LNCAP (cell line): Measurements from ENCODE around the gene ZNF580.

Experiments
- CTCF ChIP-seq: fragments of 450-650 bp; IDR thresholded peaks from 2 replicates; pipeline ENCODE4 v1.5.1; 2017; ENCODE audit warnings: mild to moderate bottlenecking

ZNF580 gene

GRCh38 chr19:55598034-55598433, 42.8 kb upstream of the ZNF580 start:
- TF ChIP-seq CTCF, result no peak

- TF ChIP-seq CTCF, result no peak
Measured at GRCh38 chr19:55598719-55599467, 41.9 kb upstream of the ZNF580 start.

GRCh38 chr19:55599468-55599841, 41.3 kb upstream of the ZNF580 start, which contains the start of gene FIZ1:
TSS of gene FIZ1 (minus strand) at chr19:55599517. CDS start at chr19:55597865, 1,652 bp downstream.
- TF ChIP-seq CTCF, result no peak

GRCh38 chr19:55599842-55600661, 40.8 kb upstream of the ZNF580 start, which contains the start of gene ZNF524:
TSS of gene ZNF524 (plus strand) at chr19:55600288. CDS start at chr19:55602113, 1,825 bp downstream.
- TF ChIP-seq CTCF, result no peak

- no peak for TF ChIP-seq CTCF
Measured at GRCh38 chr19:55600662-55601028, 40.2 kb upstream of the ZNF580 start.

GRCh38 chr19:55601084-55601483, 39.7 kb upstream of the ZNF580 start:
- TF ChIP-seq CTCF, result no peak

- no peak for TF ChIP-seq CTCF
Measured at GRCh38 chr19:55602104-55603001, 38.4 kb upstream of the ZNF580 start.
